Karpas-422 (cell line): Measurements from ENCODE around the gene DIABLO. TPM values are rescaled to one million over a fixed set of nuclear protein-coding genes. Genes with fewer than 3 reads are reported as not detected.

Source experiments
- DNase-seq: peaks from one replicate; pipeline ENCODE4 v3.0.0-alpha.2; 2015
- H2AFZ ChIP-seq: fragments of 200-600 bp; sonication (generic); 2 replicates; pipeline ENCODE4 v1.6.1; 2014; ENCODE audit warnings: antibody characterized with exemption, low read length, mixed read lengths
- H3K27ac ChIP-seq: fragments of 200-600 bp; sonication (generic); 2 replicates; pipeline ENCODE4 v1.5.1; 2014; ENCODE audit warnings: mild to moderate bottlenecking, low read length, moderate library complexity
- H3K27me3 ChIP-seq: fragments of 200-600 bp; sonication (generic); 2 replicates; pipeline ENCODE4 v1.6.1; 2014; ENCODE audit warnings: low read length, mixed read lengths
- H3K36me3 ChIP-seq: fragments of 200-600 bp; sonication (generic); 2 replicates; pipeline ENCODE4 v1.6.1; 2014; ENCODE audit warnings: low read length, mixed read lengths; ENCODE audit not compliant: insufficient read depth
- H3K4me1 ChIP-seq: fragments of 200-600 bp; sonication (generic); 2 replicates; pipeline ENCODE4 v1.6.1; 2014; ENCODE audit warnings: mild to moderate bottlenecking, low read length, mixed read lengths
- H3K4me2 ChIP-seq: fragments of 200-600 bp; sonication (generic); 2 replicates; pipeline ENCODE4 v1.6.1; 2014; ENCODE audit warnings: low read length, low read depth, mild to moderate bottlenecking; ENCODE audit not compliant: poor library complexity, severe bottlenecking
- H3K4me3 ChIP-seq: fragments of 200-600 bp; sonication (generic); 2 replicates; pipeline ENCODE4 v1.5.1; 2014; ENCODE audit warnings: mild to moderate bottlenecking, antibody characterized with exemption, low read length, mixed read lengths
- H3K79me2 ChIP-seq: fragments of 200-600 bp; sonication (generic); 2 replicates; pipeline ENCODE4 v1.6.1; 2014; ENCODE audit warnings: mild to moderate bottlenecking, low read length, mixed read lengths
- H3K9ac ChIP-seq: fragments of 200-600 bp; sonication (generic); 2 replicates; pipeline ENCODE4 v1.6.0; 2014; ENCODE audit warnings: low read length
- H3K9me2 ChIP-seq: fragments of 200-600 bp; sonication (generic), shearing (Covaris generic); replicated peaks from 2 replicates; pipeline ENCODE4 v1.6.0; 2014; ENCODE audit warnings: mild to moderate bottlenecking, low read length, moderate library complexity; ENCODE audit not compliant: insufficient read depth
- H3K9me3 ChIP-seq: fragments of 300-700, 200-600 bp; sonication (generic); 2 replicates; pipeline ENCODE4 v1.6.1; 2014; ENCODE audit warnings: low read length, mixed read lengths
- H4K20me1 ChIP-seq: fragments of 200-600 bp; sonication (generic); 2 replicates; pipeline ENCODE4 v1.6.1; 2014; ENCODE audit warnings: mild to moderate bottlenecking, antibody characterized with exemption, low read length, low read depth; ENCODE audit not compliant: insufficient read depth
- total RNA-seq: library from RNA; depleted of rRNA; stranded (reverse); fragments of >200 nt; shearing (Covaris generic); gene quantifications from 2 replicates; pipeline ENCODE4 v1.2.3, GENCODE V29; 2014; ENCODE audit warnings: low replicate concordance

The DIABLO gene
- total RNA-seq, 1 experiment from 2014 or later = 45.8 TPM

- Histone ChIP-seq H3K9me3 (no peaks in the 10 kb centered on the region), H4K20me1 (peaks cover 8% of the 10 kb centered on the region; the same call in 1 of the 2 replicates), H3K79me2 (no peaks in the 10 kb centered on the region), H3K36me3 (no peaks in the 10 kb centered on the region), H2AFZ (no peak overlapping the region), H3K9ac (no peak overlapping the region), H3K9me2 (no peaks in the 10 kb centered on the region), H3K27ac (no peak overlapping the region), H3K4me1 (peaks cover 26% of the 10 kb centered on the region), H3K4me3 (no peak overlapping the region), H3K4me2 (no peak overlapping the region), H3K27me3 (no peaks in the 10 kb centered on the region)
- DNase-seq = no peak
These were observed 24.5 kb downstream of the DIABLO start for GRCh38 chr12:122201381-122201780.

- Histone ChIP-seq H3K4me3 (no peak overlapping the region), H3K9me3 (no peaks in the 10 kb centered on the region), H4K20me1 (peaks cover 6% of the 10 kb centered on the region; the same call in 1 of the 2 replicates), H3K27ac (no peak overlapping the region), H3K4me1 (peaks cover 26% of the 10 kb centered on the region), H3K9ac (no peak overlapping the region), H3K9me2 (no peaks in the 10 kb centered on the region), H3K79me2 (no peaks in the 10 kb centered on the region), H3K36me3 (no peaks in the 10 kb centered on the region), H3K4me2 (no peak overlapping the region), H2AFZ (no peak overlapping the region), H3K27me3 (no peaks in the 10 kb centered on the region)
- no peak for DNase-seq
These were observed 25.2 kb downstream of the DIABLO start for GRCh38 chr12:122200541-122201175.

- no peaks in the 10 kb centered on the region; the same call in 1 of the 2 replicates for H3K9me3 ChIP-seq
- H3K9ac ChIP-seq = no peak overlapping the region
- no peak for DNase-seq
- H3K9me2 ChIP-seq = no peaks in the 10 kb centered on the region
- H3K27me3 ChIP-seq = no peaks in the 10 kb centered on the region
- peaks cover 26% of the 10 kb centered on the region for H3K4me1 ChIP-seq
- no peak overlapping the region for H3K4me3 ChIP-seq
- no peaks in the 10 kb centered on the region for H3K79me2 ChIP-seq
- H3K4me2 ChIP-seq = no peak overlapping the region
- H3K27ac ChIP-seq = no peak overlapping the region
- no peaks in the 10 kb centered on the region for H3K36me3 ChIP-seq
- no peaks in the 10 kb centered on the region for H4K20me1 ChIP-seq
- H2AFZ ChIP-seq = no peak overlapping the region
These were observed 26.1 kb downstream of the DIABLO start for GRCh38 chr12:122199484-122200355.

GRCh38 chr12:122197612-122197966, 28.3 kb downstream of the DIABLO start:
- H3K27ac ChIP-seq = peak overlapping the region; percentile 80
- no peak for DNase-seq

GRCh38 chr12:122195405-122195804, 30.4 kb downstream of the DIABLO start:
- H3K27ac ChIP-seq = no peak overlapping the region
- no peaks in the 10 kb centered on the region; the same call in 1 of the 2 replicates for H3K9me3 ChIP-seq
- no peak overlapping the region for H3K4me2 ChIP-seq
- no peaks in the 10 kb centered on the region for H3K27me3 ChIP-seq
- H3K4me3 ChIP-seq = no peak overlapping the region
- no peaks in the 10 kb centered on the region for H3K9me2 ChIP-seq
- no peak overlapping the region for H3K9ac ChIP-seq
- H3K4me1 ChIP-seq = peaks cover 20% of the 10 kb centered on the region
- H2AFZ ChIP-seq = no peak overlapping the region
- no peak for DNase-seq
- no peaks in the 10 kb centered on the region for H3K79me2 ChIP-seq
- no peaks in the 10 kb centered on the region for H4K20me1 ChIP-seq
- no peaks in the 10 kb centered on the region for H3K36me3 ChIP-seq

More at GRCh38 chr12:122197612-122197966, 28.3 kb downstream of the DIABLO start:
- Histone ChIP-seq H2AFZ (peak overlapping the region; percentile 98), H3K79me2 (no peaks in the 10 kb centered on the region), H3K4me1 (peaks cover 20% of the 10 kb centered on the region), H3K27me3 (no peaks in the 10 kb centered on the region), H3K4me3 (peak overlapping the region; percentile 58), H3K9me3 (no peaks in the 10 kb centered on the region; the same call in 1 of the 2 replicates), H3K9me2 (no peaks in the 10 kb centered on the region), H3K9ac (peak overlapping the region; percentile 59), H4K20me1 (no peaks in the 10 kb centered on the region), H3K4me2 (peak overlapping the region; percentile 86), H3K36me3 (no peaks in the 10 kb centered on the region)

- Histone ChIP-seq H3K9ac (no peak overlapping the region), H2AFZ (no peak overlapping the region), H3K4me2 (no peak overlapping the region), H3K4me3 (no peak overlapping the region), H3K9me3 (no peaks in the 10 kb centered on the region; the same call in 1 of the 2 replicates), H3K27ac (no peak overlapping the region), H3K79me2 (no peaks in the 10 kb centered on the region), H4K20me1 (no peaks in the 10 kb centered on the region), H3K27me3 (no peaks in the 10 kb centered on the region), H3K9me2 (no peaks in the 10 kb centered on the region), H3K4me1 (peaks cover 20% of the 10 kb centered on the region), H3K36me3 (no peaks in the 10 kb centered on the region)
- DNase-seq = no peak
These were observed 31.0 kb downstream of the DIABLO start for GRCh38 chr12:122194804-122195203.

- no peak for DNase-seq
- Histone ChIP-seq H3K9me3 (no peaks in the 10 kb centered on the region; the same call in 1 of the 2 replicates), H3K4me3 (no peak overlapping the region), H4K20me1 (no peaks in the 10 kb centered on the region), H3K4me2 (no peak overlapping the region), H3K36me3 (no peaks in the 10 kb centered on the region), H3K4me1 (peaks cover 11% of the 10 kb centered on the region), H3K9me2 (no peaks in the 10 kb centered on the region), H3K9ac (no peak overlapping the region), H3K27me3 (no peaks in the 10 kb centered on the region), H3K79me2 (no peaks in the 10 kb centered on the region), H2AFZ (no peak overlapping the region), H3K27ac (no peak overlapping the region)
These were observed 33.4 kb downstream of the DIABLO start for GRCh38 chr12:122192441-122192840.
